BLaER1 treated with 17β-estradiol and CSF1 and Interleukin-3, amounts not matched to agents 10 nM and 100 nM (cell line): ENCODE measurements around the gene FAM98A.
A peak's percentile ranks its signal among the peaks of the same experiment; 100 is the strongest.

Source experiments
- H3K27ac ChIP-seq, 11 experiments: shearing (Covaris generic); formaldehyde crosslinking; 2 replicates each; pipeline ENCODE4 v1.8.1; 2022
- H3K27me3 ChIP-seq, 11 experiments: shearing (Covaris generic); formaldehyde crosslinking; 2 replicates each; pipeline ENCODE4 v1.8.1; 2022
- H3K36me3 ChIP-seq, 11 experiments: shearing (Covaris generic); formaldehyde crosslinking; 2 replicates each; pipeline ENCODE4 v1.8.1; 2022
- H3K4me1 ChIP-seq, 10 experiments: shearing (Covaris generic); formaldehyde crosslinking; 2 replicates each; pipeline ENCODE4 v1.8.1; 2022
- H3K4me2 ChIP-seq, 11 experiments: shearing (Covaris generic); formaldehyde crosslinking; 2 replicates each; pipeline ENCODE4 v1.8.1; 2022
- H3K4me3 ChIP-seq, 10 experiments: shearing (Covaris generic); formaldehyde crosslinking; 2 replicates each; pipeline ENCODE4 v1.8.1; 2022
- H3K9ac ChIP-seq, 11 experiments: shearing (Covaris generic); formaldehyde crosslinking; 2 replicates each; pipeline ENCODE4 v1.8.1; 2022
- H3K9me3 ChIP-seq, 11 experiments: shearing (Covaris generic); formaldehyde crosslinking; replicated peaks in 1 of 11; 2 replicates each; pipeline ENCODE4 v1.8.1; 2022
- H4K20me1 ChIP-seq, 11 experiments: shearing (Covaris generic); formaldehyde crosslinking; 2 replicates each; pipeline ENCODE4 v1.8.1; 2022
- Cebpa-rat ChIP-seq, 11 experiments: shearing (Covaris generic); IDR thresholded peaks; 2 replicates each; pipeline ENCODE4 v1.8.1; 2022

Gene FAM98A

DNA sequence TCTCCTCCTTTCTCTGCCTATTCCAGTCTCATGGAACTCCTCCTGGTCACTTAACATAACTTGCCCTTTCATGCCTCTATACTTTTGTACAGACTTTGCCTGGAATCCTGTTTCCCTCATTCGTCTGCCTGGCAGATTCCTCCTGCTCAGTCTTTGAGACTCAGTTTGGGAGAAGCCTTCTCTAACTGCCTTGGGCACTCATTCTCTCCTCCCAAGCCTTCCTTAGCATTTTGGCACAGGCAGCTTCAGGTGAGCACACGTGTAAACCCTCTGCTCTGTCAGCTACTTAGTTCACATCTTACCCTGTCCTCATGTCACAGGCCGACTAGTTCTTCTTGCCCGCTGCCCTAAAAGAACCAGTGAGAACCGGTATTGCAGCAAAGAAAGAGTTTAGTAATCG lies 6.0 kb upstream of the FAM98A start:
- H3K4me1 ChIP-seq, result peaks cover 0 to 4% (median under 1%) of the 10 kb centered on the region in 10 experiments; a peak in 9 of 20 replicates
- H3K4me2 ChIP-seq, result no peak overlapping the region
- H3K4me3 ChIP-seq, result no peak overlapping the region
- no peaks in the 10 kb centered on the region for H3K27me3 ChIP-seq
- peaks cover 0 to 13% (median 4%) of the 10 kb centered on the region in 11 experiments; a peak in 14 of 22 replicates for H3K9me3 ChIP-seq
- H3K9ac ChIP-seq, result no peak overlapping the region
- TF ChIP-seq Cebpa-rat (IDR thresholded peaks at IDR 0.05), result no peak
- no peak overlapping the region for H3K27ac ChIP-seq
- H4K20me1 ChIP-seq, result no peaks in the 10 kb centered on the region
- no peaks in the 10 kb centered on the region for H3K36me3 ChIP-seq

DNA sequence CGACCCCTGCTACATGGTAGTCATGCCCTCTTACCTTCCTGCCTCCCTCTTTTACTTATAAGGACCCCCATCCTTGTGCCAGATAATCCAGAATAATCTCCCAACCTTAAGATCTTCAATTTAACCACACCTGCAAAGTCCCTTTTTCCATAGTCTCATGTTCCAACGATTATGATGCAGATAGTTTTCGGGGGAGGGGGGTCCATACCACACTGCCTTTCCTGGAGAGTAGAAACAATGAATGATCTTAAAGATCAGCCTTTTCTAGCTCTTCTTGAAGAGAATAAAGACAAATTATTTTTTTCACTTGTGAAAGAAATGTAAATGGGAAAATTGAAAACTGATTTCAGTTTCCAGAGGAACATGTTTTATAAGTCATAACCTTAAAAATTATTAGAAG lies 4.3 kb upstream of the FAM98A start:
- H3K27ac ChIP-seq, result no peak overlapping the region
- H3K9me3 ChIP-seq, result no peaks in the 10 kb centered on the region
- H3K4me1 ChIP-seq, result peaks cover under 1 to 10% (median 6%) of the 10 kb centered on the region in 10 experiments; a peak in 12 of 20 replicates
- no peak overlapping the region for H3K4me2 ChIP-seq
- no peak overlapping the region for H3K9ac ChIP-seq
- H3K27me3 ChIP-seq, result no peaks in the 10 kb centered on the region
- H3K36me3 ChIP-seq, result no peaks in the 10 kb centered on the region
- H4K20me1 ChIP-seq, result peaks cover 0 to under 1% (median 0%) of the 10 kb centered on the region in 11 experiments; a peak in 1 of 22 replicates
- H3K4me3 ChIP-seq, result no peak overlapping the region
- TF ChIP-seq Cebpa-rat (IDR thresholded peaks at IDR 0.05), result no peak

DNA sequence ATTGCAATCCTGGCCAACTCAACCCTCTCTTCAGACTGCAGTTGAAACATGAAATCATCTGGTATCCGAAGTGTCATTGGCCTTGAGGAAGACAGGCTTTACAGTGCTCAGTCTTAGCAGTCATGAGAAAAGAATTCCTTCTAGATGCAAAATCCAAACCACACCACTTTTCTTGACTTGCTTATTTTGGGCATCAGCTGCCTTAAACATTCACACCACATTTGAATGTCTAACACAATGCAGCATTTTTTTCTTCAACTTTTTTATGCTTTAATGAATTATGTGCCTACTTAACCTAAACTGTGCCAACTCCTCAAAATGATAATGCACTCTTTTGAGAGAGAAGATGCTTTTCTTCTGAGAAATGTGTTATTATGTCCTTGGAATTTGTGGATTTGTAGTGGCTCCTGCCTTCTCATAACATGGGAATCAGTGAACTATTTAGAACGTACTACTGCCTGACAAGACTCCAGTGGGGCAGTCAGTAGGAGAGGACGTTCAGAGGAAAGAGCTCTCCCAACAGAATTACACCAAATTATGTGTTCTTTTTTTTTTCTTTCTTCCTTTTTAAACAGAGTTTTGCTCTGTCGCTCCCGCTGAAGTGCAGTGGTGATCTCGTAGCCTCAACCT lies 3.2 kb upstream of the FAM98A start:
- Histone ChIP-seq H4K20me1 (peaks cover 0 to 12% (median 6%) of the 10 kb centered on the region in 11 experiments; a peak in 9 of 22 replicates), H3K9me3 (no peaks in the 10 kb centered on the region), H3K36me3 (no peaks in the 10 kb centered on the region), H3K9ac (no peak overlapping the region), H3K4me1 (peaks cover 11 to 21% (median 17%) of the 10 kb centered on the region in 10 experiments), H3K4me2 (no peak overlapping the region), H3K4me3 (no peak overlapping the region), H3K27me3 (no peaks in the 10 kb centered on the region), H3K27ac (no peak overlapping the region)
- no peak for TF ChIP-seq Cebpa-rat (IDR thresholded peaks at IDR 0.05)

DNA sequence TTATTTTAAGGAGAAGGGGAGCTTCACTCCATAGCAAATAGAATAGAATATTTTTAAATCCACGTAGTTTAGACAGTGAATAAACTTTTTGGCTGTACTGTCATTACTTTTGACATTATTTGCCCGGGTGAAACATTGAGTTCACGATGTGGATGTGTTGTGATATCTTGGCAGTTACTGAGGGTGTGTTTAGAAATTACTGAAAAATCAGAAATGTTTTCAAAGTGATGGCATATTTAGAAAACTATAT lies 769 bp upstream of the FAM98A start:
- Histone ChIP-seq H3K27ac (peak overlapping the region in 9 of 11 experiments; percentile 16 to 87 (median 82); a peak in 11 of 22 replicates), H3K4me3 (peak overlapping the region; percentile 80 to 99 (median 94)), H3K36me3 (peaks cover 5 to 9% (median 6%) of the 10 kb centered on the region in 11 experiments; a peak in 19 of 22 replicates), H4K20me1 (peaks cover 0 to 28% (median 15%) of the 10 kb centered on the region in 11 experiments; a peak in 9 of 22 replicates), H3K9me3 (no peaks in the 10 kb centered on the region), H3K4me2 (peak overlapping the region; percentile 69 to 89 (median 83)), H3K9ac (peak overlapping the region; percentile 54 to 90 (median 86)), H3K4me1 (peaks cover 16 to 32% (median 26%) of the 10 kb centered on the region in 10 experiments), H3K27me3 (no peaks in the 10 kb centered on the region)
- no peak for TF ChIP-seq Cebpa-rat (IDR thresholded peaks at IDR 0.05)

DNA sequence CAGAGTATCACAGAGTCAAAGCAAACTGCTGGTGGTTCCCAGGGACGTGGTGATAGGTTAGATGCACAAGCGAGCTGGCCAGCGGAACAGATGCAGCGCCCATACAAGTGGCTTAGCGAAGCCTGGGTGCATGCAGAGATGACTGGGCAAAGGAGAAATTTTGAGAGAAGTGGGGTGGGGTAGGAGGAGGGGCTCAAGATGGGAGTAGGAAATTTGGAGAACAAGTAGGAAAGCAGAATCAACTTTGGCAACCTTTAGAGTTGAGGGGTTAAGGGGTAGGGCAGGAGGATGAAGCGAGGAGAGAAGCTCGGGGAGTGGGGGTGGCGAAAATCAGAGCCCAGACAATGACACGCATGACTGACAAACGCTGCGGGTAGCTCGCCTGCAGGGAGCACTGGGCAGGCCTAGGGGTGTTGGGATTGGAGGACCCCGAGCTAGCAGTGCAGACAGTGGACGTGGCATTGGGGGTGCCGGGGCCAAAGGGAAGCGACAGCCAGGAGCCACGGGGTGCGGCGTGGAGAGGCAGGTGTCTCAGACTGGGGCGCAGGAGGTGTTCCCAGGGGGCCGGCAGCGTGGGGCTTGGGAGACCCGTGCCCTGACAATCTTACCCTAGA lies 431 bp downstream of the FAM98A start:
- no peaks in the 10 kb centered on the region for H3K9me3 ChIP-seq
- TF ChIP-seq Cebpa-rat (IDR thresholded peaks at IDR 0.05), result no peak
- peaks cover 16 to 32% (median 26%) of the 10 kb centered on the region in 10 experiments for H3K4me1 ChIP-seq
- peak overlapping the region; percentile 48 to 88 (median 83); a peak in 21 of 22 replicates for H3K27ac ChIP-seq
- H3K4me2 ChIP-seq, result peak overlapping the region; percentile 78 to 98 (median 90)
- peaks cover 15 to 21% (median 17%) of the 10 kb centered on the region in 11 experiments for H3K36me3 ChIP-seq
- peak overlapping the region; percentile 81 to 90 (median 87) for H3K9ac ChIP-seq
- peak overlapping the region; percentile 80 to 99 (median 94) for H3K4me3 ChIP-seq
- H4K20me1 ChIP-seq, result peaks cover 0 to 34% (median 17%) of the 10 kb centered on the region in 11 experiments; a peak in 9 of 22 replicates
- no peaks in the 10 kb centered on the region for H3K27me3 ChIP-seq

DNA sequence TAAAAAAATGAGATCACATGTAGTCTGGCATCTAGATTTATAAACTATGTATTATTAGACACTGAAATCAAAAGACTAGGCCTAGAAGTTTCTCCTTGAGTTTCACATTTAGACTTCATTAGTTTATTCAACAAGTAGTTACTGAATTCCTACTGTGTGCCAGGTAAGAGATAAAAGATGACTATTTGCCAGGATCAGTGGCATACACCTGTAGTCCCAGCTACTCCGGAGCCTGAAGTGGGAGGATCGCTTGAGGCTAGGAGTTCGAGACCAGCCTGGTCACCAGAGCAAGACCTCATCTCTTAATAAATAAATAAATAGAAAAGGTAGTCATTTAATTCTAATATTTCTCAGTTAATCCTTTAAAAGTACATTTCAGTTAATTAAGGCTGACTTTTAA lies 2.1 kb downstream of the FAM98A start:
- Histone ChIP-seq H3K4me2 (peak overlapping the region; percentile 78 to 98 (median 90); a peak in 20 of 22 replicates), H3K4me3 (no peak overlapping the region), H3K27ac (no peak overlapping the region), H3K36me3 (peaks cover 31 to 37% (median 33%) of the 10 kb centered on the region in 11 experiments), H3K9me3 (no peaks in the 10 kb centered on the region), H3K27me3 (no peaks in the 10 kb centered on the region), H4K20me1 (peaks cover 0 to 44% (median 17%) of the 10 kb centered on the region in 11 experiments; a peak in 12 of 22 replicates), H3K4me1 (peaks cover 16 to 32% (median 26%) of the 10 kb centered on the region in 10 experiments), H3K9ac (peak overlapping the region in 2 of 11 experiments; percentile 40 to 85; a peak in 1 of 22 replicates)
- no peak for TF ChIP-seq Cebpa-rat (IDR thresholded peaks at IDR 0.05)

DNA sequence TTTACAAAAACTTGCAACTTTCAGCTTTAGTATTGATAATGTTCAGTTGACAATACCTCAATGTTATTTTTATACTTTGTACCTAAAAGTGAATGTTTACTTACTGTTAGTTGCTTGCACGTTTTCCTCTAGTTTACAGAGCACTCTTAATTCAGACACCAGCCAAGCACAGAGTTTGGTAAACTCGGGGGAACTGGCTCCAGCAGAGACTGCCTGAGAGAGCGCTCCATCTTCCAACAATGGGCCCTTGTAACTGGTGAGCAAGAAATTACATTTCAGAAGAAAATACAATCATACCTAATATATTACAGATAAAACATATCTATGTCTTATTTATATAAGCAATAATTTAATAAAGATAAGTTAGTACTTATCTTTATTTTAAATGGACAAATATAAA lies 3.7 kb downstream of the FAM98A start:
- H3K4me1 ChIP-seq, result peaks cover 16 to 31% (median 26%) of the 10 kb centered on the region in 10 experiments
- no peak overlapping the region for H3K27ac ChIP-seq
- no peak overlapping the region for H3K9ac ChIP-seq
- H3K27me3 ChIP-seq, result no peaks in the 10 kb centered on the region
- no peak overlapping the region for H3K4me2 ChIP-seq
- no peak overlapping the region for H3K4me3 ChIP-seq
- peaks cover 0 to 44% (median 17%) of the 10 kb centered on the region in 11 experiments; a peak in 12 of 22 replicates for H4K20me1 ChIP-seq
- no peaks in the 10 kb centered on the region for H3K9me3 ChIP-seq
- no peak for TF ChIP-seq Cebpa-rat (IDR thresholded peaks at IDR 0.05)
- H3K36me3 ChIP-seq, result peaks cover 45 to 53% (median 49%) of the 10 kb centered on the region in 11 experiments

DNA sequence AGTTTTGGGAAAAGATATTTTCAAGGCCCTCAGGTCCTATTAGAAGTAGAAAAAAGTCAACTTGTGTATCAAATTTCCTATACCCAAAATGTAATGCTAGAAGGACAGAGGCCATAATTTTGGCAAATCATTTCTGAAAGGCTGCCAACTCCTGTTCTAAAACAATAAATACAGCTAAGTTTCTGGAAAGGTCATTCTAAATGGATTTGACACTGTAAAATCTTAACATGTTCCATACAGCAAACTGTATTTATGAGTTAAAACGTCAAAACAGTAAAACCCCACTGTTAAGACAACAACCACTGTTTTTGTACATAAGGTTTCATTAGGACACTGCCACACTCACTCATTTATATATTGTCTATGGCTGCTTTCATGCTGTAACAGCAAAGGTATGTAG lies 9.7 kb downstream of the FAM98A start:
- H3K4me3 ChIP-seq, result no peak overlapping the region
- no peak overlapping the region for H3K9ac ChIP-seq
- TF ChIP-seq Cebpa-rat (IDR thresholded peaks at IDR 0.05), result no peak
- no peaks in the 10 kb centered on the region; a peak in 1 of 20 replicates for H3K4me1 ChIP-seq
- no peaks in the 10 kb centered on the region for H3K9me3 ChIP-seq
- H3K27me3 ChIP-seq, result no peaks in the 10 kb centered on the region
- no peak overlapping the region for H3K27ac ChIP-seq
- H4K20me1 ChIP-seq, result peaks cover 0 to 16% (median 5%) of the 10 kb centered on the region in 11 experiments; a peak in 9 of 22 replicates
- peaks cover 84 to 100% (median 97%) of the 10 kb centered on the region in 11 experiments for H3K36me3 ChIP-seq
- no peak overlapping the region for H3K4me2 ChIP-seq

DNA sequence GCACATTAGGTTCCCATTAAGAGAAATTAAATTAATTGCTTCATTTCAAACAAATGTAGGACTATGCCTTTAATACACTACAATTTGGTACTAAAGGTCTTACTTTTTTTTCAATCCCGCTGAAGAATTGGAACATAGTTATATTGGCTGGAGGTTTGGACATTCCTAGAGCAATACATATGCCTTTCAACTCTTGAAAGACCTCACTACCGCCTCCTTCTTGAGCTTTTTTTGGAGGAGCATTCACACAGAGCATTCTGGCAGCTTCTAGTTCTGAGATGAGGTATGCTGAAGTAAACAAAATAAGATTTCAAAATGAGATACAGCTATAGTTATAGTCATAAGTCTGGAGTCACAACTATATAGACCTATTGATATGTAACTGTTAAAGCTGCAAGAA lies 10.9 kb downstream of the FAM98A start:
- Histone ChIP-seq H3K27me3 (no peaks in the 10 kb centered on the region), H3K27ac (no peak overlapping the region), H4K20me1 (peaks cover 0 to 11% (median 5%) of the 10 kb centered on the region in 11 experiments; a peak in 8 of 22 replicates), H3K4me3 (no peak overlapping the region), H3K4me2 (no peak overlapping the region), H3K36me3 (peaks cover 80 to 100% (median 97%) of the 10 kb centered on the region in 11 experiments), H3K9ac (no peak overlapping the region), H3K9me3 (no peaks in the 10 kb centered on the region), H3K4me1 (no peaks in the 10 kb centered on the region; a peak in 1 of 20 replicates)
- no peak for TF ChIP-seq Cebpa-rat (IDR thresholded peaks at IDR 0.05)
